Kidney epithelial cell (primary cell): ENCODE results near the gene CHST15. TPM values are rescaled to one million over a fixed set of nuclear protein-coding genes. Genes with fewer than 3 reads are reported as not detected.

ENCODE experiments used
- DNase-seq: peaks from one replicate; pipeline ENCODE4 v3.0.0-alpha.2; 2010; ENCODE audit warnings: low read depth
- H3K27me3 ChIP-seq: 2 replicates; pipeline ENCODE4 v1.6.0; 2011; ENCODE audit warnings: low read length; ENCODE audit not compliant: control insufficient read depth, insufficient read depth
- H3K36me3 ChIP-seq: 2 replicates; pipeline ENCODE4 v1.5.1; 2011; ENCODE audit warnings: low read length; ENCODE audit not compliant: control insufficient read depth, insufficient read depth
- H3K4me3 ChIP-seq: 2 replicates; pipeline ENCODE4 v1.5.1; 2011; ENCODE audit warnings: low read depth, mild to moderate bottlenecking, control low read depth, low read length
- CTCF ChIP-seq: IDR thresholded peaks from 2 replicates; pipeline ENCODE4 v1.5.1; 2011; ENCODE audit warnings: mild to moderate bottlenecking, moderate library complexity, low read length, control low read depth, inconsistent platforms; ENCODE audit not compliant: insufficient read depth, poor library complexity, severe bottlenecking
- total RNA-seq: library from RNA; depleted of rRNA; stranded (reverse); fragments of >200 nt; gene quantifications from 2 replicates; pipeline ENCODE4 v1.2.3, GENCODE V29; 2015

Gene CHST15
- total RNA-seq, 1 donor from 2014 or later: 18.1 TPM

GRCh38 chr10:124079864-124080263, 13.5 kb downstream of the CHST15 start:
- H3K36me3 ChIP-seq: no peaks in the 10 kb centered on the region
- H3K27me3 ChIP-seq: no peaks in the 10 kb centered on the region
- H3K4me3 ChIP-seq: no peak overlapping the region
- DNase-seq: no peak
- no peak for TF ChIP-seq CTCF

GRCh38 chr10:124078714-124079113, 14.7 kb downstream of the CHST15 start:
- Histone ChIP-seq H3K4me3 (no peak overlapping the region), H3K27me3 (no peaks in the 10 kb centered on the region), H3K36me3 (no peaks in the 10 kb centered on the region)
- no peak for TF ChIP-seq CTCF
- no peak for DNase-seq

GRCh38 chr10:124078028-124078427, 15.4 kb downstream of the CHST15 start:
- TF ChIP-seq CTCF: no peak
- DNase-seq: no peak
- Histone ChIP-seq H3K4me3 (no peak overlapping the region), H3K27me3 (no peaks in the 10 kb centered on the region), H3K36me3 (no peaks in the 10 kb centered on the region)

- Histone ChIP-seq H3K27me3 (no peaks in the 10 kb centered on the region), H3K36me3 (no peaks in the 10 kb centered on the region), H3K4me3 (no peak overlapping the region)
- no peak for DNase-seq
- no peak for TF ChIP-seq CTCF
Measured at GRCh38 chr10:124077208-124077993, 16.0 kb downstream of the CHST15 start.

GRCh38 chr10:124076148-124076733, 17.2 kb downstream of the CHST15 start:
- H3K36me3 ChIP-seq: no peaks in the 10 kb centered on the region
- no peak for DNase-seq
- TF ChIP-seq CTCF: no peak

More at GRCh38 chr10:124076148-124076733, 17.2 kb downstream of the CHST15 start:
- Histone ChIP-seq H3K4me3 (no peak overlapping the region), H3K27me3 (no peaks in the 10 kb centered on the region)
